Gastroesophageal sphincter (tissue), 4 donors: ENCODE results near the gene PCDH9. TPM values are rescaled to one million over a fixed set of nuclear protein-coding genes. Genes with fewer than 3 reads are reported as not detected.

ENCODE experiments used
- ATAC-seq: fragments of 150-250 bp; one replicate; pipeline ENCODE4 v1.9.1; 2016; ENCODE audit warnings: mild to moderate bottlenecking, moderate library complexity
- H3K27ac ChIP-seq, 4 donors: fragments of 200-600 bp; sonication (generic) in 3 of 4; 1 replicate in 3 of 4; 2 replicates in 1 of 4; pipeline ENCODE4 v1.5.1; 2016 to 2019
- H3K27me3 ChIP-seq: fragments of 200-600 bp; sonication (generic); one replicate; pipeline ENCODE4 v1.5.1; 2019
- H3K36me3 ChIP-seq, 2 donors: fragments of 200-600 bp; sonication (generic); one replicate each; pipeline ENCODE4 v1.5.1; 2019; ENCODE audit warnings: control low read depth in 1 of 2
- H3K4me1 ChIP-seq, 3 donors: fragments of 200-600 bp; sonication (generic); 1 replicate in 2 of 3; 2 replicates in 1 of 3; pipeline ENCODE4 v1.5.1; 2016 to 2019; ENCODE audit warnings: control low read depth in 2 of 3
- H3K4me3 ChIP-seq, 2 donors: fragments of 200-600 bp; sonication (generic); one replicate each; pipeline ENCODE4 v1.5.1; 2019; ENCODE audit warnings: mild to moderate bottlenecking in 1 of 2, moderate library complexity in 1 of 2
- H3K9me3 ChIP-seq, 3 donors: fragments of 200-600 bp; sonication (generic); one replicate each; pipeline ENCODE4 v1.5.1; 2017 to 2019; ENCODE audit warnings: control low read depth in 2 of 3
- EP300 ChIP-seq: sonication (generic); formaldehyde crosslinking; IDR thresholded peaks from one replicate; pipeline ENCODE4 v1.6.1; 2017; ENCODE audit warnings: antibody characterized with exemption, mild to moderate bottlenecking
- POLR2A ChIP-seq, 2 donors: fragments of 450-650 bp; IDR thresholded peaks; one replicate each; pipeline ENCODE4 v1.6.1; 2017; ENCODE audit warnings: antibody characterized with exemption in 2 of 2, mild to moderate bottlenecking in 2 of 2, moderate library complexity in 1 of 2
- POLR2AphosphoS5 ChIP-seq: sonication (generic); formaldehyde crosslinking; IDR thresholded peaks from one replicate; pipeline ENCODE4 v1.6.1; 2017; ENCODE audit warnings: antibody characterized with exemption
- WGBS, 2 donors: methylation state at CpG; one replicate each; pipeline ENCODE4 v1.1.5; 2018; ENCODE audit warnings: low coverage in 1 of 2; 5-methylcytosine and 5-hydroxymethylcytosine counted together
- total RNA-seq, 4 donors: library from RNA; depleted of rRNA; stranded (reverse); fragments of >200 nt; gene quantifications; one replicate each; pipeline ENCODE4 v1.1.0, GENCODE V29; 2016
- TF ChIP-seq, protein P1 (sequence below), 4 experiments: fragments of 200-600 bp in 2 of 4; fragments of 450-650 bp in 2 of 4; sonication (generic) in 1 of 4; IDR thresholded peaks; one replicate each; pipeline ENCODE4 v1.5.1; 2017 to 2019; ENCODE audit warnings: antibody characterized with exemption in 4 of 4, mild to moderate bottlenecking in 2 of 4, moderate library complexity in 2 of 4

PCDH9 gene
- total RNA-seq, 4 donors from 2014 or later: 52.9 to 141 (median 56.5) TPM

DNA sequence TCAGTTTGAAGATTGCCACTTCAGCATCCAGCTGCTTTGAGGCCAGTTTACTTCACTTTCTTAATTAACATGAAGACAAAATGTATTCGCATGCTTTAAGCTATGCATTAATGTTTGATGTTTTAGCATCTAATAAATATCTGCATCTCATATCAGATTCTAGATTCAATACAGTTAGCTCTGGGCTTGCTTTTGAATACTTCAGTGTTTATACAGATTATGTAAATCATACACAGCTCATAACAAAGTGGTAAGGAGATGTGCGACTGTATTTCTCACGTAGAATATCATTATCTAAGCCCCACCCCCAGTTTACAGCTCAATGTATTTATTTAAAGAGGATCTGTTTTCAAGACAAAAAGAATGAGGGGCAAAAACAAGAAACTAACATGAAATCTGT lies 770.5 kb downstream of the PCDH9 start:
- H3K9me3 ChIP-seq: no peaks in the 10 kb centered on the region
- H3K4me3 ChIP-seq: no peak overlapping the region
- H3K4me1 ChIP-seq: no peaks in the 10 kb centered on the region
- WGBS, 2 donors: 93 to 96% methylated on average over 3 of the region's 3 CpGs
- no peak for ATAC-seq
- H3K27me3 ChIP-seq: no peaks in the 10 kb centered on the region
- no peaks in the 10 kb centered on the region for H3K36me3 ChIP-seq
- H3K27ac ChIP-seq: no peak overlapping the region
- TF ChIP-seq POLR2AphosphoS5: no peak
- TF ChIP-seq, protein P1, sequence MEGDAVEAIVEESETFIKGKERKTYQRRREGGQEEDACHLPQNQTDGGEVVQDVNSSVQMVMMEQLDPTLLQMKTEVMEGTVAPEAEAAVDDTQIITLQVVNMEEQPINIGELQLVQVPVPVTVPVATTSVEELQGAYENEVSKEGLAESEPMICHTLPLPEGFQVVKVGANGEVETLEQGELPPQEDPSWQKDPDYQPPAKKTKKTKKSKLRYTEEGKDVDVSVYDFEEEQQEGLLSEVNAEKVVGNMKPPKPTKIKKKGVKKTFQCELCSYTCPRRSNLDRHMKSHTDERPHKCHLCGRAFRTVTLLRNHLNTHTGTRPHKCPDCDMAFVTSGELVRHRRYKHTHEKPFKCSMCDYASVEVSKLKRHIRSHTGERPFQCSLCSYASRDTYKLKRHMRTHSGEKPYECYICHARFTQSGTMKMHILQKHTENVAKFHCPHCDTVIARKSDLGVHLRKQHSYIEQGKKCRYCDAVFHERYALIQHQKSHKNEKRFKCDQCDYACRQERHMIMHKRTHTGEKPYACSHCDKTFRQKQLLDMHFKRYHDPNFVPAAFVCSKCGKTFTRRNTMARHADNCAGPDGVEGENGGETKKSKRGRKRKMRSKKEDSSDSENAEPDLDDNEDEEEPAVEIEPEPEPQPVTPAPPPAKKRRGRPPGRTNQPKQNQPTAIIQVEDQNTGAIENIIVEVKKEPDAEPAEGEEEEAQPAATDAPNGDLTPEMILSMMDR (IDR thresholded peaks at IDR 0.05): no peak
- no peak for TF ChIP-seq POLR2A (IDR thresholded peaks at IDR 0.05)
- TF ChIP-seq EP300: no peak

DNA sequence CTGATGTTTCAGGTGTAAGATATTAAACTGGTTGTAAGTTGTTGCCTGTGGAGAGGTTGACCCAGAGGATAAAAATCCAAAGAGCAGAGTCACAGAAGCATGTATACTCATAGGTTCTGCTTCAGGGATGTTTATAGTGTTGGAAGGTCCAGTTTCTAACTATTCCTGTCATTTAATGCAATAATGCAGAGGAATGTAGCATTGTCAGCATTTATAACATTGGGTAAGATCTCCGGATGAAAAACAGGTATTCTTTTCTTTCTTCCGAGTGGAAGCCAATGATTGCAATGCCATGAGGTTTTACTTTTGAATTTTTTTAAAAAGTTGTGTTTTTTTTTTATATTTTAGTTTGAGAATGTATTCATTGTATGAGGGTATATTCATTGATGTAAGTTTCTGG lies 771.0 kb downstream of the PCDH9 start:
- no peaks in the 10 kb centered on the region for H3K9me3 ChIP-seq
- ATAC-seq: no peak
- H3K4me3 ChIP-seq: no peak overlapping the region
- no peaks in the 10 kb centered on the region for H3K4me1 ChIP-seq
- no peak overlapping the region for H3K27ac ChIP-seq
- no peaks in the 10 kb centered on the region for H3K36me3 ChIP-seq
- TF ChIP-seq, protein P1 (IDR thresholded peaks at IDR 0.05): no peak
- no peak for TF ChIP-seq POLR2A (IDR thresholded peaks at IDR 0.05)
- TF ChIP-seq POLR2AphosphoS5: no peak
- TF ChIP-seq EP300: no peak
- WGBS, 2 donors: 94 to 95% methylated on average over 2 of the region's 2 CpGs
- no peaks in the 10 kb centered on the region for H3K27me3 ChIP-seq

DNA sequence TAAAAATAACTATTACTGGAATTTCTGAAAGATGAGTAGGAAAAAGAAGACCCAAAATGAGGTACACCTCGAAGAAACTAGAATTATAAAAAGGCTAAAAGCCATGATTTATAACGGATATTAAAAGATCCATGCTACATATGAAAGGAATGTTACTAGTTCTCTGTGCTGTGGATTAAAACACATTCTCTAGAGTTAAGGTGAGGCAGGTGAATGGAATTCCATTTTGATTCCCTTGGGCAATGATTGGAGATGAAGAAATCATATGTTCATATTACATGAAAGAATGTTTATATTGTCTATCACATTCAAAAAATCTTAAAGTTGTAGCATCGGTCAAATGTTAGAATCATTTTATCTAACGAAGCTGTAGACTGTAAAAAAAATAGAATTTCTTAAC lies 783.7 kb downstream of the PCDH9 start:
- no peaks in the 10 kb centered on the region for H3K4me1 ChIP-seq
- ATAC-seq: no peak
- H3K4me3 ChIP-seq: no peak overlapping the region
- H3K36me3 ChIP-seq: no peaks in the 10 kb centered on the region
- no peak overlapping the region for H3K27ac ChIP-seq
- H3K27me3 ChIP-seq: no peaks in the 10 kb centered on the region
- TF ChIP-seq, protein P1 (IDR thresholded peaks at IDR 0.05): no peak
- TF ChIP-seq POLR2A (IDR thresholded peaks at IDR 0.05) (no peak), EP300 (no peak), POLR2AphosphoS5 (no peak)
- 73 to 80% methylated on average over 4 of the region's 4 CpGs for WGBS, 2 donors
- H3K9me3 ChIP-seq: no peaks in the 10 kb centered on the region

DNA sequence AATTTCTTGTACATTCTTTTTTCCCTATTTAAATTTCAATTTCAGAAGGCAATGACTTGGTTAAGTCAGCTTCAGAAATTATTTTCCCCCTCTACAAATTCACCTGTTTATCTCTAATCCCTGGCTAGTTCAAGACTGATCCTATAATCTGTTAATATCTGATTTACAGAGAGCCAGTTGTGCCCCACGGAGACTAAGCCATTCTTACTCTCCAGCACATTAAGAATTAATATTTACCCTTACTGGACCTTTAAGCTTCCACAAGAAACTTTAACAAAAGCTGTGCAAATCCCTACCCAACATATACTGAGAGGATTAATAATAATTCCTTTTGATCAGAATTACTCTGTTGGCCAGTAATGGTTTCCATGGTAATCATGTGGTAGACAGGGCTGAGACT lies 786.2 kb downstream of the PCDH9 start:
- Histone ChIP-seq H3K4me1 (no peaks in the 10 kb centered on the region), H3K36me3 (no peaks in the 10 kb centered on the region), H3K9me3 (peaks cover 0 to under 1% (median 0%) of the 10 kb centered on the region in 3 donors), H3K27ac (no peak overlapping the region), H3K4me3 (no peak overlapping the region), H3K27me3 (no peaks in the 10 kb centered on the region)
- ATAC-seq: no peak
- WGBS, 2 donors: 62 to 87% methylated on average over 1 of the region's 1 CpG
- no peak for TF ChIP-seq EP300
- TF ChIP-seq, protein P1 (IDR thresholded peaks at IDR 0.05): no peak
- no peak for TF ChIP-seq POLR2AphosphoS5
- no peak for TF ChIP-seq POLR2A (IDR thresholded peaks at IDR 0.05)

DNA sequence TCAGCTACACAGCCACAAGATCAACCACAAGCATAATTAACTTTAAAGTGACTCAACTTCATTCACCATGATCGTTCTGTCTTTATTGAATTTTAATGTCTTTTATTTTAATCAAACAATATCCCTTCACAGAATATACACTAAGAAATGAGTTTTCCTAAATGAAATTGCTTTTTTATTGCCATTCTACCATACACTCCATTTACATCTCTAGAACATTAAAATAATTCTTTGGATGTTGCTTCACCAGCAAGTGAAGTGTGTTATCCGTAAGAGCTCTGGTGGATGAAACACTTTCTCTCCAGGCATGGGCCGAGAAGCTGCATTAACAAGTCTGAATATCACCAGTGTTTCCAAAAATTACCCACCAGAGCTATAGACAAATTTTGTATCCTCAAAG lies 789.2 kb downstream of the PCDH9 start:
- Histone ChIP-seq H3K9me3 (peaks cover 0 to 6% (median 0%) of the 10 kb centered on the region in 3 donors), H3K4me3 (no peak overlapping the region), H3K36me3 (no peaks in the 10 kb centered on the region), H3K27ac (no peak overlapping the region), H3K27me3 (no peaks in the 10 kb centered on the region), H3K4me1 (no peaks in the 10 kb centered on the region)
- TF ChIP-seq POLR2AphosphoS5 (no peak), EP300 (no peak), POLR2A (IDR thresholded peaks at IDR 0.05) (no peak)
- TF ChIP-seq, protein P1 (IDR thresholded peaks at IDR 0.05): no peak
- WGBS, 2 donors: 91 to 98% methylated on average over 1 to 3 of the region's 3 CpGs
- ATAC-seq: no peak
